ENCODE data around the gene HPSE. TPM values are rescaled to one million over a fixed set of nuclear protein-coding genes. Genes with fewer than 3 reads are reported as not detected.
"Not testable (repeated sequence)": the region's sequence is repeated elsewhere in the genome, so short reads cannot be mapped to it uniquely, and the experiment has no call there.

The HPSE gene
- total RNA-seq, 1 donor from 2014 or later, result 0.75 TPM

GRCh38 chr4:83339573-83339972 lies 4.9 kb upstream of the HPSE start:
- DNase-seq (ENCODE audit: low spot score) (no peak), ATAC-seq (no peak)

- no peak for DNase-seq (ENCODE audit: low spot score)
- ATAC-seq, result no peak
Measured at GRCh38 chr4:83335701-83336100, 1.1 kb upstream of the HPSE start.

- no peak for ATAC-seq
Measured at GRCh38 chr4:83331956-83332355, 2.7 kb downstream of the HPSE start.

GRCh38 chr4:83329521-83330110 lies 5.0 kb downstream of the HPSE start:
- DNase-seq (ENCODE audit: low spot score) (no peak), ATAC-seq (no peak)

More at GRCh38 chr4:83331956-83332355, 2.7 kb downstream of the HPSE start:
- no peak for DNase-seq (ENCODE audit: low spot score)

- ATAC-seq, result no peak
Measured at GRCh38 chr4:83328521-83329187, 6.0 kb downstream of the HPSE start.

GRCh38 chr4:83326546-83326945 lies 8.1 kb downstream of the HPSE start:
- ATAC-seq, result no peak

More at GRCh38 chr4:83328521-83329187, 6.0 kb downstream of the HPSE start:
- no peak for DNase-seq (ENCODE audit: low spot score)

GRCh38 chr4:83325306-83325705 lies 9.3 kb downstream of the HPSE start:
- DNase-seq (ENCODE audit: low spot score); ATAC-seq: not testable (repeated sequence)

More at GRCh38 chr4:83326546-83326945, 8.1 kb downstream of the HPSE start:
- DNase-seq (ENCODE audit: low spot score), result no peak

GRCh38 chr4:83323136-83323535 lies 11.5 kb downstream of the HPSE start:
- no peak for ATAC-seq
- DNase-seq (ENCODE audit: low spot score), result no peak

- peak; percentile 71 for ATAC-seq
- peak; percentile 59 for DNase-seq (ENCODE audit: low spot score)
Measured at GRCh38 chr4:83320548-83320947, 14.1 kb downstream of the HPSE start.

- ATAC-seq (no peak), DNase-seq (ENCODE audit: low spot score) (no peak)
Measured at GRCh38 chr4:83318666-83319065, 16.0 kb downstream of the HPSE start.

GRCh38 chr4:83317671-83318070 lies 17.0 kb downstream of the HPSE start:
- DNase-seq (ENCODE audit: low spot score), result no peak
- ATAC-seq, result no peak

GRCh38 chr4:83316459-83317165 lies 18.0 kb downstream of the HPSE start:
- no peak for ATAC-seq
- no peak for DNase-seq (ENCODE audit: low spot score)

- no peak for ATAC-seq
Measured at GRCh38 chr4:83315341-83315870, 19.2 kb downstream of the HPSE start.

GRCh38 chr4:83308672-83309071 lies 26.0 kb downstream of the HPSE start:
- ATAC-seq, result no peak

More at GRCh38 chr4:83315341-83315870, 19.2 kb downstream of the HPSE start:
- DNase-seq (ENCODE audit: low spot score), result no peak

GRCh38 chr4:83307920-83308319 lies 26.7 kb downstream of the HPSE start:
- ATAC-seq (no peak), DNase-seq (ENCODE audit: low spot score) (no peak)

More at GRCh38 chr4:83308672-83309071, 26.0 kb downstream of the HPSE start:
- no peak for DNase-seq (ENCODE audit: low spot score)

- DNase-seq (ENCODE audit: low spot score), result no peak
- no peak for ATAC-seq
Measured at GRCh38 chr4:83305187-83305586, 29.5 kb downstream of the HPSE start.

GRCh38 chr4:83297548-83298260 lies 36.9 kb downstream of the HPSE start:
- ATAC-seq, result no peak
- DNase-seq (ENCODE audit: low spot score), result no peak

GRCh38 chr4:83293305-83294046 lies 41.2 kb downstream of the HPSE start:
- DNase-seq (ENCODE audit: low spot score) (no peak), ATAC-seq (no peak)

- not testable (repeated sequence) for ATAC-seq
Measured at GRCh38 chr4:83290059-83290774, 44.4 kb downstream of the HPSE start.

More at GRCh38 chr4:83290059-83290774, 44.4 kb downstream of the HPSE start:
- not testable (repeated sequence) for DNase-seq (ENCODE audit: low spot score)

Data from left lobe of liver (tissue), 2 donors.